ENCODE measurements around the gene ARF3.

ARF3 gene

DNA sequence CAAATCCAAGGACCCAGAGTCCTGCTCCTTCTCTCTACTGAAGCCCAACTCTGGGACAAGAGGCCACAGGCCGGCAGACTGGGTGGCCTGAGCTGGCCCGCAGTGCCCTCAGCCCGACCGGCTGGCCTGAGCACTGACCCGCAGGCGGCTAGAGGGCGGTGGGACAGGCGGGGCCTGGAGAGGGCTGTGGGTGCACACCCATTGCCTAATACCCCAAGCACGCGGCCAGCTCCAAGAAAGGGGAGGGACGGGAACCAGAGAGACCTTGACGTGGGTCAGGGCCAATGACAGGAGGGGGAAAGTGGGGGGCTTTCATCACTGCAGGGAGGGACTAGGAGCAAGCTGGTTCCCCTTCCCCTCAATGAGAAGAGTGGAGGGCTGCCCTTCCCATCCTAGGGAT lies 16.2 kb upstream of the ARF3 start:
- ChIA-PET CTCF (interaction anchor here (0.7 to 1.9 kb wide), 2 partner anchors 14 to 16 kb away, joined by 3 to 8 read pairs; partner anchors contain the start of gene ARF3), POLR2A (no interaction called here)
- TF ChIP-seq ELF4 (IDR thresholded peaks at IDR 0.05) (no peak), BHLHE40 (IDR thresholded peaks at IDR 0.05; ENCODE audit: borderline replicate concordance) (no peak), ARNT (IDR thresholded peaks at IDR 0.05) (no peak), CTBP1 (IDR thresholded peaks at IDR 0.05; ENCODE audit: borderline replicate concordance) (no peak), LEF1 (IDR thresholded peaks at IDR 0.05; ENCODE audit: borderline replicate concordance) (no peak), TARDBP (IDR thresholded peaks at IDR 0.05) (no peak)
- DNase-seq (ENCODE audit: extremely low spot score): no peak

DNA sequence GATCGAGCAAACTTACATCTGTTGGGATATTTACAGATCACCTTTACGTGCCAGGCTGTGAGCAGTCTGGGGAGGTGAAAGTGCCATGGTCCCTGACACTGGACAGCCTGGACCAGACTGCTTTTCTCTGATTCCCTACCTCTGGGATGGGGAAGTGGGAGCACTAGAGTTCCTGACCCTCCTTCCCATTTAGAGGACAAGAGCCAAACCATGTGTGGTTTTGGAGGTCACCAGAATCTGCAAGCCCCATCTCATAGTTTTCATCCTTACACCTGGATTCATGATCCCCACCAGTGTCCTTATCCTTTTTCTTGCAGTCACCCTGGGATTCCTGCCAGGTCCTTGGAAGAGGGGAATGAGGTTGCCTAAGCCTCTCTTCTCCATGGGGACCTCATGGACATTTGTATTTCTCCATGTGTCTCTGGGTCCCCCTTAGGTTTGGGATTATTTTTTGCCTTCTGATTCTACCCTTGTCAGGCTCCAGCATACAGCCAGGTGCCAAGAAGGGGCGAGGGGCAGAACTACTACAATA lies 15.7 kb upstream of the ARF3 start:
- no peak for DNase-seq (ENCODE audit: extremely low spot score)
- CTCF ChIA-PET: interaction anchor here (1.0 to 5.7 kb wide), 3 partner anchors 15 to 120 kb away, joined by 3 to 26 read pairs (median 8); no protein-coding TSS in a partner anchor
- TF ChIP-seq, protein P1, sequence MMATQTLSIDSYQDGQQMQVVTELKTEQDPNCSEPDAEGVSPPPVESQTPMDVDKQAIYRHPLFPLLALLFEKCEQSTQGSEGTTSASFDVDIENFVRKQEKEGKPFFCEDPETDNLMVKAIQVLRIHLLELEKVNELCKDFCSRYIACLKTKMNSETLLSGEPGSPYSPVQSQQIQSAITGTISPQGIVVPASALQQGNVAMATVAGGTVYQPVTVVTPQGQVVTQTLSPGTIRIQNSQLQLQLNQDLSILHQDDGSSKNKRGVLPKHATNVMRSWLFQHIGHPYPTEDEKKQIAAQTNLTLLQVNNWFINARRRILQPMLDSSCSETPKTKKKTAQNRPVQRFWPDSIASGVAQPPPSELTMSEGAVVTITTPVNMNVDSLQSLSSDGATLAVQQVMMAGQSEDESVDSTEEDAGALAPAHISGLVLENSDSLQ (IDR thresholded peaks at IDR 0.05): no peak
- TF ChIP-seq FOXM1 (IDR thresholded peaks at IDR 0.05; ENCODE audit: borderline replicate concordance) (no peak), ELF4 (IDR thresholded peaks at IDR 0.05) (no peak)
- POLR2A ChIA-PET: no interaction called here

DNA sequence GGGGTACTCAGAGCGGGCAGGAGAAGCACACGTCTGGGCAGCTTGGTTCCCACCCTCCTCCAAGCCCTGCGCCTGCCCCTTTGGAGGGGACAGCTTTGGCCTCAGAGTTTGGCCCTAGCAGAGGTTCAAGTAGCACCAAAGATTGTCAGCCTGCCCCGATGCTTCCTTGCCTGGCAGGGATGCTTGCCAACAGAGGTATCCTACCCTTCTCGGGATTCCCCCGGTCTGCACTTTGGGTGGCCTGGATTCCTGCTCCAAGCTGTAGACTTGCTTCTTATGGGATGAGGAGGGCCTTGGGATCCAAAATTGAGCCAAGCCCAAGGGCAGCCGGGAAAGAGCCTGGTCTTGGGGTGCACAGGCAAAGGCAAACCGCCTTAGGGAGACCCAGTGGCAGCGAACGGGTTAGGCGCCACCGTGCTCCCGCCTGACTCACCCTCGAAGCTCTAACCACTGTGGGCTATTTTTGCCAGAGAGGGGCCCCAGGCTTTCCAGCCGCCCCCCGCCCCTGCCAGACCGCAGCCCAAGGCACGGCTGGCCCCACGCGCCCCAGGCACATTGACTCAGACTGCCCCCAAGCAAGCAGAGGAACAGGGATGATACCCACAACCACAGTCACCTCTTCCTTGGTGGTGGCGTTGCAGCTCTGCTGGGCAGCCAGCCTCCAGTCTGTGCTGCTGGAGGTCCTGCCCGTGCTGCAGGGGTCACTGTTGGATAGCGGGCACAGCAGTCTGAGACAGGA lies 15.1 kb upstream of the ARF3 start:
- POLR2A ChIA-PET: interaction anchor here (2.1 kb wide), 1 partner anchor 15 kb away, joined by 17 read pairs; the partner anchor contains the start of gene ARF3
- TF ChIP-seq ZNF384 (IDR thresholded peaks at IDR 0.05): no peak
- TF ChIP-seq LEF1 (IDR thresholded peaks at IDR 0.05; ENCODE audit: borderline replicate concordance): no peak
- no peak for TF ChIP-seq SP1 (IDR thresholded peaks at IDR 0.05)
- no peak for TF ChIP-seq BHLHE40 (IDR thresholded peaks at IDR 0.05; ENCODE audit: borderline replicate concordance)
- no peak for TF ChIP-seq ARNT (IDR thresholded peaks at IDR 0.05)
- no peak for TF ChIP-seq FOXK2 (IDR thresholded peaks at IDR 0.05)
- TF ChIP-seq HDGF (IDR thresholded peaks at IDR 0.05; ENCODE audit: borderline replicate concordance): no peak
- no peak for TF ChIP-seq CTBP1 (IDR thresholded peaks at IDR 0.05; ENCODE audit: borderline replicate concordance)
- no peak for TF ChIP-seq NFRKB (IDR thresholded peaks at IDR 0.05)
- CTCF ChIA-PET: interaction anchor here (1.0 to 5.7 kb wide), 2 partner anchors 16 to 119 kb away, joined by 3 to 26 read pairs; no protein-coding TSS in a partner anchor
- DNase-seq (ENCODE audit: extremely low spot score): no peak

DNA sequence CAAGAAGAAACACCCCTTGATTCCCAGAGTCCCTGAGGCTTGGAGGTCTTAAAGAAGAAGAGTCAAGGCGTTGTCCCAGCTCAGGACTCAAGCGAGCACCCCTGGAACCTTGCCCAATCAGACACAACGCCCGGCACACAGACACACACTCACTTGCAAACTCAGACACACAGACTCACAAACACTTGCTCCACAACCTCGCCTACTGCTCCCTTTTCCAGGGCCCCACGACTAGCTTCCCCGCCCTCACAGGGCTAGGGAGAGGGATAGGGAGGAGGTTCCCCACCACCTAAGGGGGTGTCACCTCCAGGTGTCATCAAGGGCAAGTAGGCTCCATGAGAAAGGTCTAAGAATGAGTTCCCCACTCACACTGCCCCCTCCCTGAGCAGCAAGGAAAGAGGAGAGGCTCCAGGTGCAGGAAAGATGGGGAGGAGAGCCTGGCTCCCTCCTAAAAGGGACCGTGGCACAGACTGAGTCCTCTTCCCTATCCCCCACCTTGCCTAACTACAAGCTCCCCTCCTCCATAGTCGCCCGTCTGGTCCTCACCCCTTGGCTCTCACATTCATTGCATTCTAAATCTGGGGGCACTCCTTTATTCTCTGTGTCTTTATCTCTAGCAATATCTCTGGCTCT lies 13.5 kb upstream of the ARF3 start:
- CTCF ChIA-PET: interaction anchor here (5.7 kb wide), 1 partner anchor 17 kb away, joined by 26 read pairs; no protein-coding TSS in a partner anchor
- TF ChIP-seq HDGF (IDR thresholded peaks at IDR 0.05; ENCODE audit: borderline replicate concordance) (no peak), BHLHE40 (IDR thresholded peaks at IDR 0.05; ENCODE audit: borderline replicate concordance) (no peak), ARNT (IDR thresholded peaks at IDR 0.05) (no peak), SUZ12 (IDR thresholded peaks at IDR 0.05) (no peak), FOXK2 (IDR thresholded peaks at IDR 0.05) (no peak), FOXM1 (IDR thresholded peaks at IDR 0.05; ENCODE audit: borderline replicate concordance) (no peak)
- no peak for DNase-seq (ENCODE audit: extremely low spot score)
- POLR2A ChIA-PET: interaction anchor here (0.7 to 2.1 kb wide), 4 partner anchors 13 to 36 kb away, joined by 3 to 17 read pairs (median 3); partner anchors contain the start of gene ARF3

DNA sequence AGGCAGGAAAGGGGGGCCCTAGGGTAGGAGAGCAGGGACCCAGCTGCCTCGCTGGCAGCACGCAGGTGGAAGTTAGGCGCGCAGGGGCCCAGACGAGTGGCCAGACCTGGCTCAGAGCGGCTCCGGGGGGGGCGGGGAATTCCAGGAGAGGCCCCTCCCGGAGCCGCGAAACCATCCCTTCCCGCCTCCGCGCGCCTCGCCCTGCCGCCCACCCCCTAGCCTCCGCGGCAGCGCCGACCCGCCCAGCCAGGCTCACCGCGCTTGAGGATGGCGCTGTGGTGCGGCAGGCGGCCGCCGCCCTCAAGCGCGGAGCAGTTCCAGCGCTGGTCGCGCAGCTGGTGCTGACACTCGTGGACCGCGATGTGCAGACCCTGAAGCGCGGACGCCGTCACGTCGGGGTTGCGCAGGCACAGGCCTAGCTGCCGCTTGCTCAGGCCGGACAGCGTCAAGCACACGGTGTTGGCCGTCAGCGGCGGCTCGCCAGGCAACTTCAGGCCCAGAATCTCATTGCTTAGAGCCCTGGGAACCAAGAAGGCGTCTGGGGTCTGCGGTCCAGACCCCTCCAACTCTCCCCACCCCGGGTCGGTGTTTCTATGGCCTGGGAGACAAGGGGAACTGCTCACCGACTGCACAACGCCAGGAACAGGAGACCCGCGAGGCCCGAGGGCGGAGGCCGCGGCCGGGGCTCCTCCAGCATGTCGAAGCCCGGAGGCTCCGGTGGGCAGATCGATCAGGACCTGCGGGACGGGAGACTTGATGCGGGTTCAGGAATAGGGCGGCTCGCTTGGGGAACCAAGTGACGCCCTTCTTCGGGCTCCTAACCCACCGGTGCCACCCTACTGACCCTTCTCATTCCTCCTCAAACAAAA lies 12.8 kb upstream of the ARF3 start:
- POLR2A ChIA-PET: interaction anchor here (2.0 kb wide), 1 partner anchor 12 kb away, joined by 9 read pairs; the partner anchor contains the start of gene ARF3
- CTCF ChIA-PET: interaction anchor here (2.2 to 5.7 kb wide), 2 partner anchors 8 to 18 kb away, joined by 7 to 26 read pairs; partner anchors contain the start of gene WNT1
- no peak for TF ChIP-seq SP1 (IDR thresholded peaks at IDR 0.05)
- no peak for TF ChIP-seq L3MBTL2 (conservative IDR thresholded peaks at IDR 0.05)
- TF ChIP-seq FOXM1 (IDR thresholded peaks at IDR 0.05; ENCODE audit: borderline replicate concordance): no peak
- TF ChIP-seq BHLHE40 (IDR thresholded peaks at IDR 0.05; ENCODE audit: borderline replicate concordance): no peak
- DNase-seq (ENCODE audit: extremely low spot score): no peak

DNA sequence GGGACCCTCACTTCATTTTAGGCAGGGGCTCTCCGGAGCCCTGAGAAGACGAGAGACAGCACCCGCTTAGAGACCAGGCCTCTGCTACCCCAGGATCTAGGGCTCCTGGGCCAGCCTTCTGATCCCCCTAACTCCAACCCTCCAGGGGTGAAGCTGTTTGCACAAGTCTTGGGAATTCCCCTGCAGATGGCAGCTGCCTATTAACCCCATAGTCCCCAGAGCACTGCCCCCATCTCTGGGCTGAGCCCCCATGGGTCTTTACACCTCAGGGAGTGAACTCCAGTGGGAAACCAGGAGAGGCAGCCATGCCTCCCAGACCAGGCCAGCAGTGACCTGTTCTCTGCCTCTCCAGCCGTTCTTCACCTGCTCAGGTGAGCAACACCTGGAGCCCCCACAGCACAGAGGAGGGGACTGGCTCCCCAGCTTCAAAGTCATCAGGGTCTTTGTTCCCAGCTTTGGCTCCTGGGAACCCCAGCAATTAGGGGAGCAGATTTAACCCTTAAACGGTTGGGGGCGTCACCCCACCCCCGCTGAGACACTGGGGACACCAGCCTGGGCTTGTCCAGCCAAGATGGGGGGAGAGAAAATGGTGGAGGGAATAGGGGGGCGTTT lies 12.0 kb upstream of the ARF3 start:
- ChIA-PET CTCF (interaction anchor here (2.2 to 5.7 kb wide), 3 partner anchors 8 to 33 kb away, joined by 7 to 26 read pairs (median 10); partner anchors contain the start of gene WNT1), POLR2A (interaction anchor here (2.0 kb wide), 1 partner anchor 12 kb away, joined by 9 read pairs; the partner anchor contains the start of gene ARF3)
- DNase-seq (ENCODE audit: extremely low spot score): no peak
- TF ChIP-seq SP1 (IDR thresholded peaks at IDR 0.05): no peak
- TF ChIP-seq CTBP1 (IDR thresholded peaks at IDR 0.05; ENCODE audit: borderline replicate concordance): no peak
- no peak for TF ChIP-seq L3MBTL2 (conservative IDR thresholded peaks at IDR 0.05)
- no peak for TF ChIP-seq FOXK2 (IDR thresholded peaks at IDR 0.05)
- no peak for TF ChIP-seq SUZ12 (IDR thresholded peaks at IDR 0.05)
- no peak for TF ChIP-seq ZNF384 (IDR thresholded peaks at IDR 0.05)
- TF ChIP-seq FOXM1 (IDR thresholded peaks at IDR 0.05; ENCODE audit: borderline replicate concordance): no peak
- TF ChIP-seq NFRKB (IDR thresholded peaks at IDR 0.05): no peak

All from HEK293T (cell line).